Effector memory CD4-positive, alpha-beta T cell (primary cell): ENCODE data around the gene KRT35.

Source experiments
- DNase-seq, 3 donors: peaks; one replicate each; pipeline ENCODE4 v3.0.0-alpha.2; 2020
- H3K27ac ChIP-seq: 2 replicates; pipeline ENCODE4 v1.7.0; 2013; ENCODE audit warnings: mild to moderate bottlenecking, low read length, moderate library complexity; ENCODE audit not compliant: insufficient read depth, poor library complexity, severe bottlenecking
- H3K27me3 ChIP-seq: replicated peaks from 2 replicates; pipeline ENCODE4 v1.7.0; 2013; ENCODE audit warnings: mild to moderate bottlenecking, low read length; ENCODE audit not compliant: insufficient read depth, control insufficient read depth, poor library complexity, severe bottlenecking
- H3K36me3 ChIP-seq: 2 replicates; pipeline ENCODE4 v1.7.0; 2013; ENCODE audit warnings: mild to moderate bottlenecking, low read length, moderate library complexity; ENCODE audit not compliant: control insufficient read depth, insufficient read depth
- H3K4me1 ChIP-seq: 2 replicates; pipeline ENCODE4 v1.7.0; 2013; ENCODE audit warnings: low read length, mild to moderate bottlenecking; ENCODE audit not compliant: control insufficient read depth, insufficient read depth, poor library complexity, severe bottlenecking
- H3K4me3 ChIP-seq: 2 replicates; pipeline ENCODE4 v1.7.0; 2013; ENCODE audit warnings: low read length, low read depth, mild to moderate bottlenecking; ENCODE audit not compliant: insufficient read depth, poor library complexity, severe bottlenecking
- H3K9me3 ChIP-seq: 2 replicates; pipeline ENCODE4 v1.7.0; 2013; ENCODE audit warnings: mild to moderate bottlenecking, low read length, moderate library complexity; ENCODE audit not compliant: control insufficient read depth

Gene KRT35

GRCh38 chr17:41457676-41458075 lies 23.3 kb downstream of the KRT35 start:
- H3K9me3 ChIP-seq, result no peaks in the 10 kb centered on the region
- no peak overlapping the region for H3K4me3 ChIP-seq
- H3K27ac ChIP-seq, result no peak overlapping the region
- no peak for DNase-seq
- no peaks in the 10 kb centered on the region for H3K4me1 ChIP-seq
- H3K27me3 ChIP-seq, result no peaks in the 10 kb centered on the region
- H3K36me3 ChIP-seq, result no peaks in the 10 kb centered on the region

- no peak overlapping the region for H3K27ac ChIP-seq
- no peak overlapping the region for H3K4me3 ChIP-seq
- no peaks in the 10 kb centered on the region for H3K27me3 ChIP-seq
- H3K9me3 ChIP-seq, result no peaks in the 10 kb centered on the region
- H3K36me3 ChIP-seq, result no peaks in the 10 kb centered on the region
- DNase-seq, result no peak
- no peaks in the 10 kb centered on the region for H3K4me1 ChIP-seq
Observed at GRCh38 chr17:41456204-41456603, 24.7 kb downstream of the KRT35 start.

GRCh38 chr17:41455236-41455635 lies 25.7 kb downstream of the KRT35 start:
- H3K27ac ChIP-seq, result no peak overlapping the region

GRCh38 chr17:41453066-41453465 lies 27.9 kb downstream of the KRT35 start:
- no peak for DNase-seq
- Histone ChIP-seq H3K36me3 (no peaks in the 10 kb centered on the region), H3K27ac (no peak overlapping the region), H3K4me3 (no peak overlapping the region), H3K27me3 (no peaks in the 10 kb centered on the region), H3K9me3 (no peaks in the 10 kb centered on the region), H3K4me1 (no peaks in the 10 kb centered on the region)

More at GRCh38 chr17:41455236-41455635, 25.7 kb downstream of the KRT35 start:
- H3K4me3 ChIP-seq, result no peak overlapping the region
- DNase-seq, result no peak
- no peaks in the 10 kb centered on the region for H3K9me3 ChIP-seq
- no peaks in the 10 kb centered on the region for H3K4me1 ChIP-seq
- H3K27me3 ChIP-seq, result no peaks in the 10 kb centered on the region
- H3K36me3 ChIP-seq, result no peaks in the 10 kb centered on the region

DNA sequence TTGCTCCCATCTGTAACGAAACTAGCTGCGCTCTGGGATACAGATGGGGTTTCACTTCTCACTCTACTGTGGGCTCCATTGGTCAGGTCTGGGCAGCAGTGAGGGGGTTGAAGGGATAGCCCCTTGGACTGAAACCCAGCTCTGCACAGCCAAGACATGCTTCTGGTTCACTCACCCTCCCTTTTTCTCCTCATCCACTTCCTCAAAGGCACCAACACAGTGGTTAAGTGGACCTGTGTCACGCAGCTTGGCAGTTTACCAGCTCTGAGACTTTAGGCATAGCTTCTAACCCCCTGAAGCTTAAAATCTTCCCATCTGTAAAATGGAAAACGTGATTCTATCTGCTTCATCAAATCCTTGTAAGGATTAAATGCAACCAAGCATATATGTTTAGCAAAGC lies 28.7 kb downstream of the KRT35 start:
- H3K27ac ChIP-seq, result no peak overlapping the region
- no peaks in the 10 kb centered on the region for H3K9me3 ChIP-seq
- no peaks in the 10 kb centered on the region for H3K36me3 ChIP-seq
- H3K27me3 ChIP-seq, result no peaks in the 10 kb centered on the region
- no peaks in the 10 kb centered on the region for H3K4me1 ChIP-seq
- no peak for DNase-seq
- H3K4me3 ChIP-seq, result no peak overlapping the region

GRCh38 chr17:41451154-41451728 lies 29.7 kb downstream of the KRT35 start:
- Histone ChIP-seq H3K27me3 (no peaks in the 10 kb centered on the region), H3K36me3 (no peaks in the 10 kb centered on the region), H3K4me3 (no peak overlapping the region), H3K27ac (no peak overlapping the region), H3K9me3 (no peaks in the 10 kb centered on the region), H3K4me1 (no peaks in the 10 kb centered on the region)
- no peak for DNase-seq

DNA sequence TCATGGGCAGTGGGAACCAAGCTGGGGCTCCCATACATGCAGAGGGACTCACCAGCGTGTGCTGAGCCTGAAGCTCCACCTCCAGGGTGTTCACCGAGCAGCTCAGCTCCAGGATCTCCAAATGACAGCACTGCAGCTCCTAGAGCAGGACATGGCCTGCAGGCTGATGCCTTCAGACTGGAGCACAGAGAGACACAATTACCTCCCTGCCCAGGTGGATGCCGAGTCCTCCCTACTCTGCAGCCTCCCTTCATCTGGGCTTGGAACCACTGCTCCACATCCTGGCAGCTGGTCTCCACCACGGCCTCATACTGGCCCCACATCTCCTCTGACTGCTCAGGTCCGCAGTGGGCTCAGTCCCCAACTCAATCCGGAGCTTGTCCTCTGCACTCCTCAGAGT lies 31.9 kb downstream of the KRT35 start:
- no peak for DNase-seq
- no peaks in the 10 kb centered on the region for H3K36me3 ChIP-seq
- H3K4me3 ChIP-seq, result no peak overlapping the region
- no peak overlapping the region for H3K27ac ChIP-seq
- no peaks in the 10 kb centered on the region for H3K4me1 ChIP-seq
- H3K27me3 ChIP-seq, result no peaks in the 10 kb centered on the region
- no peaks in the 10 kb centered on the region for H3K9me3 ChIP-seq

DNA sequence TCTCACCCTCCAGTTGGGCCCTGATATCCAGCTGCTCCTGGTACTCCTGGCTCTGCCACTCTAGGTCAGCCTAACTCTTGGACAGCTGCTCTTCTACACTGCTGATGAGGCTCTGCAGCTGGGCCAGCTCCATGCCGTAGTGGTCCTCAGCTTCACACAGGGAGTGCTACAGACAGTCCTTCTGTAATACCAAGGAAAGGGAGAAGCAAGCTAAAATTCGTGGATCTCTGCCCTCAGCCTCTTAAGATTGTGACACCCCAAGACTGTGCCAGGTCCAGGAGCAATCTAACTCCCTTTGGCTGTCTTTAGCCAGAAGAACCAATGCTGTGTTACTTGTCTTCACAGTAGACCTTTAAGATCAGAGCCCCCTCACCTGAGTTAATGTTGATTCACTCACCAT lies 32.4 kb downstream of the KRT35 start:
- no peak for DNase-seq
- no peaks in the 10 kb centered on the region for H3K36me3 ChIP-seq
- no peaks in the 10 kb centered on the region for H3K4me1 ChIP-seq
- H3K27me3 ChIP-seq, result no peaks in the 10 kb centered on the region
- H3K27ac ChIP-seq, result no peak overlapping the region
- H3K4me3 ChIP-seq, result no peak overlapping the region
- no peaks in the 10 kb centered on the region for H3K9me3 ChIP-seq

DNA sequence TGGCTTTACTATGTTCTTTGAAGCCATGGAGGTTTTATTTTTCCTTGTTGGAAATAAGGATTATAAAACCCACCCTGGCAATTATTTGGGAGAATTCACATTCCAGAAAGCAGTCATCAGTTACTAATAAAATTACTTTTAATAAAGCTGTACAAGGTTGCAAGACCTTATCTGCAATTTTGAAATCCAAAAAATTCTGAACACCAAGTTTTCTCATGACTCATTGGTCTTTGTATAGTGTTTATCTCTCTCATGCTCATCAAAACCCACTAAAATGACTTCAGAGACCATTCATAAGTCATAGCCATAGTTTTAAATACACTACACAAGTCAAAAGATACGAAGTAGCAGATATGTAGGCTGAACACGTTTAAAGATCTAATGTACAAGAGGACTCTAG lies 34.1 kb downstream of the KRT35 start:
- no peak for DNase-seq
- Histone ChIP-seq H3K9me3 (no peaks in the 10 kb centered on the region), H3K4me3 (no peak overlapping the region), H3K27ac (no peak overlapping the region), H3K4me1 (no peaks in the 10 kb centered on the region), H3K27me3 (no peaks in the 10 kb centered on the region), H3K36me3 (no peaks in the 10 kb centered on the region)

DNA sequence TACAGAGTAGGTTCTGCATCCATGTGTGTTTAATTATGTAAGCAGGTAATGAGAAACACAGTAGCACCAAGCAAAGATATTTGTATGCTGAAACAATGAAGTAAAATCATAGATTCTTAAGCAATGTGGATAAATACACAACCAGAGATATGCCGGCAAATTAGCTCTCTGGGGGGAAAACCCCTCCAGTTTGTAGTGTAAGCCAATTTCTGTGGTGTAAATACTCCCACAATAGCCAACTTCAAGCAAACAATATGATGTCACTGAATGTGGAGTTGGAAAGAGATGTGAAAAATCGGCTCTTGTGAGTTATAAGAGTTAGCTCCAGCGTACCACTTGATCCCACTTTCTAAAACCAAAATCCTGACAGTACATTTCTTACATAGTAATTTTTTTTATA lies 36.3 kb downstream of the KRT35 start:
- Histone ChIP-seq H3K4me3 (no peak overlapping the region), H3K36me3 (no peaks in the 10 kb centered on the region), H3K4me1 (no peaks in the 10 kb centered on the region), H3K9me3 (no peaks in the 10 kb centered on the region), H3K27ac (no peak overlapping the region), H3K27me3 (no peaks in the 10 kb centered on the region)
- no peak for DNase-seq
